WTC11 (cell line): Measurements from ENCODE around the gene LAMC1. TPM values are rescaled to one million over a fixed set of nuclear protein-coding genes. Genes with fewer than 3 reads are reported as not detected.

Source experiments
- ATAC-seq: fragments of 200-7000 bp; cut with Tn5 transposase; 2 replicates; pipeline ENCODE4 v1.10.0; 2021; ENCODE audit warnings: mild to moderate bottlenecking, moderate library complexity
- CTCF ChIA-PET: fragments of 300-600 bp; sonication (Branson Sonifier 250); formaldehyde crosslinking; loops from one replicate; lab custom pipeline; 2021; ENCODE audit warnings: antibody characterized with exemption; lab: Charles Lee
- POLR2A ChIA-PET: fragments of 350-600 bp; sonication (Branson Sonifier 250); formaldehyde crosslinking; loops from one replicate; lab custom pipeline; 2021; ENCODE audit warnings: antibody characterized with exemption; lab: Charles Lee
- DNase-seq: peaks from one replicate; pipeline ENCODE4 v3.0.0; 2021; ENCODE audit warnings: low spot score
- H3K27ac Mint-ChIP-seq: 2 replicates; pipeline ENCODE4 v1.8.0; 2021; ENCODE audit warnings: mixed read lengths
- H3K27me3 Mint-ChIP-seq: 2 replicates; pipeline ENCODE4 v1.8.0; 2021; ENCODE audit warnings: low read depth, mild to moderate bottlenecking, moderate library complexity, mixed read lengths
- H3K36me3 Mint-ChIP-seq: 2 replicates; pipeline ENCODE4 v1.8.0; 2021; ENCODE audit warnings: mixed read lengths
- H3K4me1 Mint-ChIP-seq: 2 replicates; pipeline ENCODE4 v1.8.0; 2022; ENCODE audit warnings: mixed read lengths
- H3K4me3 Mint-ChIP-seq: 2 replicates; pipeline ENCODE4 v1.8.0; 2021; ENCODE audit warnings: mild to moderate bottlenecking, moderate library complexity, mixed read lengths
- H3K9me3 Mint-ChIP-seq: 2 replicates; pipeline ENCODE4 v1.8.0; 2021; ENCODE audit warnings: mixed read lengths
- AFF4 ChIP-seq: sonication (generic); formaldehyde crosslinking; IDR thresholded peaks from 2 replicates; pipeline ENCODE4 v1.8.1; 2023; ENCODE audit warnings: mild to moderate bottlenecking, missing genetic modification reagents, borderline replicate concordance
- CREM ChIP-seq: sonication (generic); formaldehyde crosslinking; IDR thresholded peaks from 2 replicates; pipeline ENCODE4 v1.8.1; 2022; ENCODE audit warnings: mild to moderate bottlenecking, missing genetic modification reagents, moderate library complexity
- ETV6 ChIP-seq: sonication (generic); formaldehyde crosslinking; IDR thresholded peaks from 2 replicates; pipeline ENCODE4 v1.8.1; 2022; ENCODE audit warnings: mild to moderate bottlenecking, missing genetic modification reagents
- FOXJ3 ChIP-seq: sonication (generic); formaldehyde crosslinking; IDR thresholded peaks from 2 replicates; pipeline ENCODE4 v1.9.0; 2021; ENCODE audit warnings: missing genetic modification reagents, mild to moderate bottlenecking, borderline replicate concordance
- GRHL2 ChIP-seq: fragments of 250-450 bp; sonication (Bioruptor Pico); IDR thresholded peaks from 2 replicates; pipeline ENCODE4 v1.8.0; 2022; ENCODE audit warnings: mild to moderate bottlenecking, moderate library complexity; ENCODE audit not compliant: insufficient replicate concordance, severe bottlenecking
- MAX ChIP-seq: sonication (generic); formaldehyde crosslinking; IDR thresholded peaks from 2 replicates; pipeline ENCODE4 v1.8.0; 2022; ENCODE audit warnings: mild to moderate bottlenecking, missing genetic modification reagents
- MXD4 ChIP-seq: fragments of 250-450 bp; sonication (Bioruptor Pico); IDR thresholded peaks from 2 replicates; pipeline ENCODE4 v1.8.0; 2021; ENCODE audit warnings: mild to moderate bottlenecking, moderate library complexity, borderline replicate concordance
- NFATC4 ChIP-seq: fragments of 250-450 bp; sonication (Bioruptor Pico); IDR thresholded peaks from 2 replicates; pipeline ENCODE4 v1.9.0; 2021; ENCODE audit warnings: mild to moderate bottlenecking
- NFE2L1 ChIP-seq: sonication (generic); formaldehyde crosslinking; IDR thresholded peaks from 2 replicates; pipeline ENCODE4 v1.8.1; 2023; ENCODE audit warnings: missing genetic modification reagents
- NFYB ChIP-seq: sonication (generic); formaldehyde crosslinking; conservative IDR thresholded peaks from 2 replicates; pipeline ENCODE4 v1.8.0; 2022; ENCODE audit warnings: low read depth, missing genetic modification reagents
- NR2C2 ChIP-seq: sonication (generic); formaldehyde crosslinking; IDR thresholded peaks from 2 replicates; pipeline ENCODE4 v1.8.0; 2022; ENCODE audit warnings: mild to moderate bottlenecking, missing genetic modification reagents
- PREB ChIP-seq: sonication (generic); formaldehyde crosslinking; IDR thresholded peaks from 2 replicates; pipeline ENCODE4 v1.8.1; 2022; ENCODE audit warnings: mild to moderate bottlenecking, missing genetic modification reagents, moderate library complexity, borderline replicate concordance
- PRRX2 ChIP-seq: fragments of 250-450 bp; sonication (Bioruptor Pico); IDR thresholded peaks from 2 replicates; pipeline ENCODE4 v1.8.0; 2021; ENCODE audit warnings: mild to moderate bottlenecking
- SMAD4 ChIP-seq: sonication (generic); formaldehyde crosslinking; IDR thresholded peaks from 2 replicates; pipeline ENCODE4 v1.8.0; 2022; ENCODE audit warnings: mild to moderate bottlenecking, missing genetic modification reagents
- TP53 ChIP-seq: sonication (generic); formaldehyde crosslinking; IDR thresholded peaks from 2 replicates; pipeline ENCODE4 v1.8.1; 2023; ENCODE audit warnings: mild to moderate bottlenecking, missing genetic modification reagents
- USF2 ChIP-seq: sonication (generic); formaldehyde crosslinking; IDR thresholded peaks from 2 replicates; pipeline ENCODE4 v1.8.1; 2023; ENCODE audit warnings: mild to moderate bottlenecking, missing genetic modification reagents, moderate library complexity
- ZMAT4 ChIP-seq: fragments of 250-450 bp; sonication (Bioruptor Pico); IDR thresholded peaks from 2 replicates; pipeline ENCODE4 v1.9.0; 2021; ENCODE audit warnings: mild to moderate bottlenecking
- ZNF423 ChIP-seq: fragments of 250-450 bp; sonication (Bioruptor Pico); IDR thresholded peaks from 2 replicates; pipeline ENCODE4 v2.1.2; 2022; ENCODE audit warnings: mild to moderate bottlenecking, moderate library complexity
- ZNF532 ChIP-seq: fragments of 250-450 bp; sonication (Bioruptor Pico); IDR thresholded peaks from 2 replicates; pipeline ENCODE4 v1.9.0; 2021; ENCODE audit warnings: mild to moderate bottlenecking, borderline replicate concordance
- total RNA-seq: library from RNA; stranded (reverse); gene quantifications from 3 replicates; pipeline ENCODE4 v1.2.3, GENCODE V29; 2021

Gene LAMC1
- total RNA-seq, 1 experiment from 2014 or later, result 162 TPM

GRCh38 chr1:183105449-183105848, 82.2 kb downstream of the LAMC1 start:
- CTCF ChIA-PET, result interaction anchor here (1.0 to 2.2 kb wide), 2 partner anchors 129 to 143 kb away, joined by 3 to 6 read pairs; no protein-coding TSS in a partner anchor
- no peak overlapping the region for H3K4me3 Mint-ChIP-seq
- no peaks in the 10 kb centered on the region for H3K9me3 Mint-ChIP-seq
- ATAC-seq, result no peak
- H3K4me1 Mint-ChIP-seq, result peaks cover 29% of the 10 kb centered on the region
- DNase-seq, result no peak
- no peaks in the 10 kb centered on the region for H3K27me3 Mint-ChIP-seq
- POLR2A ChIA-PET, result interaction anchor here (0.6 kb wide), 1 partner anchor 86 kb away, joined by 7 read pairs; no protein-coding TSS in a partner anchor
- TF ChIP-seq ETV6 (CRISPR knock-in tag) (no peak), SMAD4 (CRISPR knock-in tag) (no peak), NFE2L1 (CRISPR knock-in tag) (no peak), ZMAT4 (CRISPR knock-in tag) (no peak), NFATC4 (CRISPR knock-in tag) (no peak), PRRX2 (CRISPR knock-in tag) (no peak), NR2C2 (no peak), MAX (CRISPR knock-in tag) (no peak), USF2 (CRISPR knock-in tag) (no peak), GRHL2 (no peak), ZNF532 (CRISPR knock-in tag) (no peak), FOXJ3 (no peak), MXD4 (CRISPR knock-in tag) (no peak), TP53 (no peak), AFF4 (CRISPR knock-in tag) (no peak), ZNF423 (CRISPR knock-in tag) (no peak), PREB (CRISPR knock-in tag) (no peak), NFYB (no peak), CREM (CRISPR knock-in tag) (no peak)
- peaks cover 12% of the 10 kb centered on the region for H3K36me3 Mint-ChIP-seq
- H3K27ac Mint-ChIP-seq, result no peak overlapping the region
